Gastrocnemius medialis (tissue), 4 donors: ENCODE results near the gene PARD3. TPM values are rescaled to one million over a fixed set of nuclear protein-coding genes. Genes with fewer than 3 reads are reported as not detected.

Source experiments
- ATAC-seq, 2 donors: fragments of 150-250 bp; one replicate each; pipeline ENCODE4 v1.9.1; 2016
- DNase-seq, 2 donors: peaks; one replicate each; pipeline ENCODE4 v3.0.0-alpha.2; 2019
- H3K27ac ChIP-seq, 4 donors: fragments of 200-600 bp; sonication (generic); 1 replicate in 1 of 4; 2 replicates in 3 of 4; pipeline ENCODE4 v1.5.1; 2016 to 2018; ENCODE audit warnings: mild to moderate bottlenecking in 2 of 4, moderate library complexity in 1 of 4
- H3K27me3 ChIP-seq, 3 donors: fragments of 200-600 bp; sonication (generic) in 2 of 3; 1 replicate in 1 of 3; 2 replicates in 2 of 3; pipeline versions ENCODE4 v1.5.1 to v1.6.0; 2016 to 2019; ENCODE audit warnings: mild to moderate bottlenecking in 1 of 3, moderate library complexity in 1 of 3
- H3K36me3 ChIP-seq, 2 donors: fragments of 200-600 bp; sonication (generic) in 1 of 2; one replicate each; pipeline ENCODE4 v1.5.1; 2017 to 2018
- H3K4me1 ChIP-seq, 2 donors: fragments of 200-600 bp; sonication (generic) in 1 of 2; one replicate each; pipeline ENCODE4 v1.5.1; 2016 to 2017; ENCODE audit warnings: mild to moderate bottlenecking in 2 of 2
- H3K4me3 ChIP-seq, 4 donors: fragments of 200-600 bp; sonication (generic) in 3 of 4; 1 replicate in 1 of 4; 2 replicates in 3 of 4; pipeline ENCODE4 v1.5.1; 2016 to 2019; ENCODE audit warnings: mild to moderate bottlenecking in 2 of 4
- H3K9me3 ChIP-seq, 3 donors: fragments of 200-600 bp; sonication (generic) in 2 of 3; 1 replicate in 1 of 3; 2 replicates in 2 of 3; pipeline ENCODE4 v1.5.1; 2016 to 2019
- CTCF ChIP-seq, 5 experiments: fragments of 450-650 bp in 3 of 5; fragments of 200-600 bp in 2 of 5; sonication (generic) in 2 of 5; IDR thresholded peaks in 4 of 5; conservative IDR thresholded peaks in 1 of 5; 1 replicate in 4 of 5; 2 replicates in 1 of 5; pipeline ENCODE4 v1.5.1; 2016 to 2019; ENCODE audit warnings: antibody characterized with exemption in 5 of 5, mild to moderate bottlenecking in 3 of 5, moderate library complexity in 3 of 5
- POLR2A ChIP-seq, 2 donors: fragments of 450-650 bp; IDR thresholded peaks; one replicate each; pipeline ENCODE4 v1.6.1; 2017; ENCODE audit warnings: antibody characterized with exemption in 2 of 2, mild to moderate bottlenecking in 2 of 2, moderate library complexity in 2 of 2
- in situ Hi-C, 4 donors: fragments of 200-750 bp; cut with MboI; loops; one replicate each; pipeline versions ENCODE4 v1.15.0 to v1.8.0; 2017; ENCODE audit warnings: low sequenced_read_pairs in 4 of 4
- intact Hi-C: fragments of 100-400 bp; cut with DNase I; formaldehyde crosslinking; loops from one replicate; pipeline ENCODE4 v1.15.1; 2023; ENCODE audit warnings: low total_unique reads
- total RNA-seq, 4 donors: library from RNA; depleted of rRNA; stranded (reverse); fragments of >200 nt; gene quantifications; one replicate each; pipeline versions ENCODE4 v1.1.0 to v1.2.3, GENCODE V29; 2016

PARD3 gene
- total RNA-seq, 4 donors from 2014 or later, result 64.6 to 75.8 (median 68.3) TPM

GRCh38 chr10:34737772-34738169 lies 77.3 kb downstream of the PARD3 start:
- TF ChIP-seq POLR2A (IDR thresholded peaks at IDR 0.05), result no peak
- TF ChIP-seq CTCF (IDR thresholded peaks at IDR 0.05 in 4 of 5, conservative IDR thresholded peaks at IDR 0.05 in 1 of 5), result no peak
- DNase-seq, result no peak
- ATAC-seq, result no peak
- peak overlapping the region in 2 of 4 donors; percentile 33 to 38 for H3K27ac ChIP-seq
- in situ Hi-C loops, result no loop called here
- H3K36me3 ChIP-seq, result no peaks in the 10 kb centered on the region
- no peak overlapping the region for H3K4me3 ChIP-seq
- H3K27me3 ChIP-seq, result no peaks in the 10 kb centered on the region
- intact Hi-C loops, result no loop called here
- no peaks in the 10 kb centered on the region for H3K9me3 ChIP-seq
- peaks cover 33 to 46% of the 10 kb centered on the region in 2 donors for H3K4me1 ChIP-seq

- intact Hi-C loops (no loop called here), in situ Hi-C loops (no loop called here)
- Histone ChIP-seq H3K36me3 (no peaks in the 10 kb centered on the region), H3K4me1 (peaks cover 38 to 41% of the 10 kb centered on the region in 2 donors), H3K27me3 (no peaks in the 10 kb centered on the region), H3K4me3 (no peak overlapping the region), H3K27ac (peak overlapping the region in 2 of 4 donors; percentile 33 to 38), H3K9me3 (no peaks in the 10 kb centered on the region)
- TF ChIP-seq CTCF (IDR thresholded peaks at IDR 0.05 in 4 of 5, conservative IDR thresholded peaks at IDR 0.05 in 1 of 5) (no peak), POLR2A (IDR thresholded peaks at IDR 0.05) (no peak)
- DNase-seq, result no peak
- ATAC-seq, result no peak
Measured at GRCh38 chr10:34736976-34737771, 77.9 kb downstream of the PARD3 start.

GRCh38 chr10:34734918-34735317 lies 80.2 kb downstream of the PARD3 start:
- no peak for ATAC-seq

GRCh38 chr10:34732926-34733325 lies 82.2 kb downstream of the PARD3 start:
- DNase-seq (no peak), ATAC-seq (no peak)
- in situ Hi-C loops, result no loop called here
- no peak overlapping the region for H3K27ac ChIP-seq
- peaks cover 32 to 46% of the 10 kb centered on the region in 2 donors for H3K4me1 ChIP-seq
- intact Hi-C loops, result no loop called here
- TF ChIP-seq CTCF (IDR thresholded peaks at IDR 0.05 in 4 of 5, conservative IDR thresholded peaks at IDR 0.05 in 1 of 5) (no peak), POLR2A (IDR thresholded peaks at IDR 0.05) (no peak)
- no peaks in the 10 kb centered on the region for H3K9me3 ChIP-seq
- no peaks in the 10 kb centered on the region for H3K36me3 ChIP-seq
- H3K4me3 ChIP-seq, result no peak overlapping the region
- no peaks in the 10 kb centered on the region for H3K27me3 ChIP-seq

More at GRCh38 chr10:34734918-34735317, 80.2 kb downstream of the PARD3 start:
- no peak overlapping the region for H3K4me3 ChIP-seq
- intact Hi-C loops, result no loop called here
- no peak for DNase-seq
- TF ChIP-seq CTCF (IDR thresholded peaks at IDR 0.05 in 4 of 5, conservative IDR thresholded peaks at IDR 0.05 in 1 of 5), result no peak
- no peak for TF ChIP-seq POLR2A (IDR thresholded peaks at IDR 0.05)
- in situ Hi-C loops, result no loop called here
- H3K4me1 ChIP-seq, result peaks cover 32 to 38% of the 10 kb centered on the region in 2 donors
- H3K36me3 ChIP-seq, result no peaks in the 10 kb centered on the region
- no peak overlapping the region for H3K27ac ChIP-seq
- no peaks in the 10 kb centered on the region for H3K27me3 ChIP-seq
- H3K9me3 ChIP-seq, result no peaks in the 10 kb centered on the region
